Liver (tissue), 9 donors: ENCODE results near the gene ERBB4. TPM values are rescaled to one million over a fixed set of nuclear protein-coding genes. Genes with fewer than 3 reads are reported as not detected.

Source experiments
- DNase-seq: peaks from one replicate; pipeline ENCODE4 v3.0.0-alpha.2; 2017; ENCODE audit warnings: low spot score
- H3K27ac ChIP-seq, 2 donors: one replicate each; pipeline ENCODE4 v1.7.0; 2013; ENCODE audit warnings: inconsistent platforms in 2 of 2, low read length in 2 of 2, control low read depth in 1 of 2, low read depth in 1 of 2, mild to moderate bottlenecking in 1 of 2
- H3K27me3 ChIP-seq, 4 donors: one replicate each; pipeline versions ENCODE4 v1.6.1 to v1.7.0; 2013; ENCODE audit warnings: low read length in 3 of 4, inconsistent platforms in 1 of 4, mild to moderate bottlenecking in 1 of 4, moderate library complexity in 1 of 4; ENCODE audit not compliant: control insufficient read depth in 4 of 4, insufficient read depth in 4 of 4
- H3K36me3 ChIP-seq, 4 donors: one replicate each; pipeline versions ENCODE4 v1.6.1 to v1.7.0; 2013; ENCODE audit warnings: low read length in 3 of 4, mild to moderate bottlenecking in 3 of 4, low read depth in 1 of 4, moderate library complexity in 1 of 4; ENCODE audit not compliant: control insufficient read depth in 4 of 4, insufficient read depth in 3 of 4
- H3K4me1 ChIP-seq, 4 donors: one replicate each; pipeline versions ENCODE4 v1.6.1 to v1.7.0; 2013; ENCODE audit warnings: low read length in 3 of 4, mild to moderate bottlenecking in 3 of 4, moderate library complexity in 1 of 4; ENCODE audit not compliant: control insufficient read depth in 4 of 4, insufficient read depth in 4 of 4
- H3K4me3 ChIP-seq, 3 donors: one replicate each; pipeline versions ENCODE4 v1.6.1 to v1.7.0; 2013; ENCODE audit warnings: low read length in 3 of 3, control low read depth in 1 of 3, low read depth in 1 of 3, mild to moderate bottlenecking in 1 of 3
- H3K9ac ChIP-seq, 2 donors: one replicate each; pipeline ENCODE4 v1.7.0; 2013; ENCODE audit warnings: low read length in 2 of 2, mild to moderate bottlenecking in 2 of 2, moderate library complexity in 2 of 2, control low read depth in 1 of 2, low read depth in 1 of 2
- H3K9me3 ChIP-seq, 4 donors: one replicate each; pipeline versions ENCODE4 v1.6.1 to v1.7.0; 2013; ENCODE audit warnings: low read length in 3 of 4; ENCODE audit not compliant: control insufficient read depth in 4 of 4
- EGR1 ChIP-seq, 2 donors: IDR thresholded peaks; 2 replicates each; pipeline ENCODE4 v1.6.1; 2016 to 2018; ENCODE audit warnings: antibody characterized with exemption in 2 of 2, low read depth in 2 of 2
- FOXA1 ChIP-seq: IDR thresholded peaks from 2 replicates; pipeline ENCODE4 v1.6.1; 2016; ENCODE audit warnings: antibody characterized with exemption
- FOXA2 ChIP-seq: IDR thresholded peaks from 2 replicates; pipeline ENCODE4 v1.6.1; 2016; ENCODE audit warnings: antibody characterized with exemption
- GABPA ChIP-seq, 2 donors: IDR thresholded peaks in 1 of 2; conservative IDR thresholded peaks in 1 of 2; 2 replicates each; pipeline ENCODE4 v1.6.1; 2016; ENCODE audit warnings: antibody characterized with exemption in 2 of 2, mild to moderate bottlenecking in 1 of 2, moderate library complexity in 1 of 2
- HNF4A ChIP-seq, 2 donors: conservative IDR thresholded peaks; 2 replicates each; pipeline ENCODE4 v1.6.1; 2016; ENCODE audit warnings: antibody characterized with exemption in 2 of 2, mild to moderate bottlenecking in 2 of 2
- HNF4G ChIP-seq: IDR thresholded peaks from 2 replicates; pipeline ENCODE4 v1.6.1; 2016; ENCODE audit warnings: antibody characterized with exemption
- JUND ChIP-seq, 2 donors: IDR thresholded peaks; 2 replicates each; pipeline ENCODE4 v1.6.1; 2016; ENCODE audit warnings: antibody characterized with exemption in 2 of 2
- MAX ChIP-seq: IDR thresholded peaks from 2 replicates; pipeline ENCODE4 v1.6.1; 2016; ENCODE audit warnings: antibody characterized with exemption
- NR2F2 ChIP-seq: IDR thresholded peaks from 2 replicates; pipeline ENCODE4 v1.6.1; 2016; ENCODE audit warnings: antibody characterized with exemption
- RAD21 ChIP-seq, 2 donors: IDR thresholded peaks; 2 replicates each; pipeline ENCODE4 v1.6.1; 2016; ENCODE audit warnings: antibody characterized with exemption in 2 of 2, mild to moderate bottlenecking in 2 of 2
- REST ChIP-seq: IDR thresholded peaks from 2 replicates; pipeline ENCODE4 v1.6.1; 2016; ENCODE audit warnings: antibody characterized with exemption, mild to moderate bottlenecking
- RXRA ChIP-seq, 2 donors: IDR thresholded peaks; 2 replicates each; pipeline ENCODE4 v1.6.1; 2017 to 2018; ENCODE audit warnings: antibody characterized with exemption in 2 of 2, mild to moderate bottlenecking in 1 of 2
- SP1 ChIP-seq: IDR thresholded peaks from 2 replicates; pipeline ENCODE4 v1.6.1; 2018; ENCODE audit warnings: antibody characterized with exemption, mild to moderate bottlenecking
- TAF1 ChIP-seq: conservative IDR thresholded peaks from 2 replicates; pipeline ENCODE4 v1.6.1; 2016; ENCODE audit warnings: antibody characterized with exemption, mild to moderate bottlenecking
- YY1 ChIP-seq: IDR thresholded peaks from 2 replicates; pipeline ENCODE4 v1.6.1; 2016; ENCODE audit warnings: antibody characterized with exemption, mild to moderate bottlenecking
- ZBTB33 ChIP-seq: IDR thresholded peaks from 2 replicates; pipeline ENCODE4 v1.6.1; 2016; ENCODE audit warnings: antibody characterized with exemption
- WGBS: extraction: QIAGEN DNeasy Blood & Tissue Kit; methylation state at CpG from one replicate; pipeline ENCODE4 v1.1.7; 2013; 5-methylcytosine and 5-hydroxymethylcytosine counted together
- polyA plus RNA-seq, 2 donors: library from polyadenylated mRNA; stranded (reverse) in 1 of 2; unstranded in 1 of 2; fragments of 200-250 nt in 1 of 2; fragments of >200 nt in 1 of 2; fragmentation: Nextera tagmentation in 1 of 2; extraction: Ambion mirVana in 1 of 2; gene quantifications; one replicate each; pipeline versions ENCODE4 v1.2.1 to v1.2.3, GENCODE V29; 2013 to 2015
- total RNA-seq, 2 donors: library from RNA; depleted of rRNA; stranded (reverse); fragments of >200 nt; gene quantifications; one replicate each; pipeline ENCODE4 v1.2.3, GENCODE V29; 2014
- TF ChIP-seq, protein P1 (sequence below): IDR thresholded peaks from 2 replicates; pipeline ENCODE4 v1.6.1; 2016; ENCODE audit warnings: antibody characterized with exemption
- donor health status: healthy.
- donor health status: healthy.
- donor health status: healthy.
- donor health status: healthy.
- donor health status: healthy.

ERBB4 gene
- total and polyA plus RNA-seq, 4 donors = 0.03 to 0.42 TPM; not detected in 2

DNA sequence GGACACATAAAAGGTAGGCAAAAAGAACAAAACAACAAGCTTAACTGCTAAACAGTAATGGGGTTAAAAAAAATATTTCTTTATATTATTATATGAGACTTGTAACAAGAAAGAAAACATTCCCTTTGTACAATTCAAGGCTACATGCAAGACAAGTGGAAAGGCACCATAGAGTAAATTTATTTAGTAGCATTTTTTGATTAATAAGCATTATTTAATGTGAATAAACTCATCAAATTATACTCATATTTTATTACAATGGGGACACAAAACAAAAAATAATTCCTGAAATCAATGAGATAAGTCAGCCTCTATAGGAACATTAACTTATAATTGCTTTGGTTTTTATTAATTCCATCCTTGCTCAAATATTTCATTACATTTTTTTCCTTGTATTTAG lies 809.2 kb downstream of the ERBB4 start:
- Histone ChIP-seq H3K27ac (no peak overlapping the region), H3K9ac (no peak overlapping the region), H3K27me3 (no peaks in the 10 kb centered on the region), H3K4me3 (no peak overlapping the region), H3K36me3 (no peaks in the 10 kb centered on the region), H3K9me3 (no peaks in the 10 kb centered on the region), H3K4me1 (no peaks in the 10 kb centered on the region)
- TF ChIP-seq RAD21 (IDR thresholded peaks at IDR 0.05) = no peak
- TF ChIP-seq SP1 = no peak
- TF ChIP-seq TAF1 = no peak
- TF ChIP-seq, protein P1, sequence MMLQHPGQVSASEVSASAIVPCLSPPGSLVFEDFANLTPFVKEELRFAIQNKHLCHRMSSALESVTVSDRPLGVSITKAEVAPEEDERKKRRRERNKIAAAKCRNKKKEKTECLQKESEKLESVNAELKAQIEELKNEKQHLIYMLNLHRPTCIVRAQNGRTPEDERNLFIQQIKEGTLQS = no peak
- no peak for TF ChIP-seq RXRA (IDR thresholded peaks at IDR 0.05)
- TF ChIP-seq HNF4A (conservative IDR thresholded peaks at IDR 0.05) = no peak
- no peak for TF ChIP-seq ZBTB33
- no peak for TF ChIP-seq HNF4G
- TF ChIP-seq YY1 = no peak
- no peak for TF ChIP-seq MAX
- no peak for TF ChIP-seq EGR1 (IDR thresholded peaks at IDR 0.05; ENCODE audit: low read depth in 2 of 2)
- no peak for TF ChIP-seq FOXA2
- no peak for DNase-seq

DNA sequence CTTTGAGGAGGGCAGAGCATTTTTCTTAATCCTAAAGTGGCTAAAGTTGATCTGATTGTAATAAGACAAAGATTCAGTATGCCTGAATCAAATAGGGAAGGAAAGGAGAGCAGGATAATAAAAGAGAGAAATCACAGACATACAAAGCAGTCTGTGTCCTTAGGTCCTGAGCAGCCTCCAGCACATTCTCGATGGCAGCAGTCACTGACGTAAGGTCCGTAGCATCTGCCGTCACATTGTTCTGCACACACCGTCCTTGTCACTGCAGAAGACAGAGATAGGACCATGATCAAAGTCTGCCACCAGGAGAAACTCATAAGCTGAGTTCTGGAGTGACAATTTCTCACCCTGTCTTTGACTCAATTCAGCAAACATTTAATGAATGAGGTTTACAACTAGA lies 813.7 kb downstream of the ERBB4 start:
- Histone ChIP-seq H3K4me3 (no peak overlapping the region), H3K4me1 (no peaks in the 10 kb centered on the region), H3K9me3 (no peaks in the 10 kb centered on the region), H3K27ac (no peak overlapping the region), H3K27me3 (no peaks in the 10 kb centered on the region), H3K36me3 (no peaks in the 10 kb centered on the region), H3K9ac (no peak overlapping the region)
- TF ChIP-seq NR2F2 (no peak), ZBTB33 (no peak), FOXA1 (no peak), HNF4G (no peak), YY1 (no peak), JUND (IDR thresholded peaks at IDR 0.05) (no peak), GABPA (IDR thresholded peaks at IDR 0.05 in 1 of 2, conservative IDR thresholded peaks at IDR 0.05 in 1 of 2) (no peak), FOXA2 (no peak), MAX (no peak), RAD21 (IDR thresholded peaks at IDR 0.05) (no peak), REST (no peak), TAF1 (no peak), HNF4A (conservative IDR thresholded peaks at IDR 0.05) (no peak), RXRA (IDR thresholded peaks at IDR 0.05) (no peak)
- TF ChIP-seq, protein P1 = no peak
- 65% methylated on average over 5 of the region's 5 CpGs for WGBS
- DNase-seq = no peak
